Activated B cell treated with CpG ODN at 0.5 μM for 24 hours (primary cell): ENCODE data around the gene HES3. TPM values are rescaled to one million over a fixed set of nuclear protein-coding genes. Genes with fewer than 3 reads are reported as not detected.

Experiments
- ATAC-seq: fragments of 200-7000 bp; cut with Tn5 transposase; one replicate; pipeline ENCODE4 v1.10.0; 2021; ENCODE audit warnings: low read depth, mild to moderate bottlenecking, moderate library complexity
- CTCF ChIA-PET: fragments of 350-600 bp; sonication (Branson Sonifier 250); formaldehyde crosslinking; loops from one replicate; lab custom pipeline; 2021; ENCODE audit warnings: antibody characterized with exemption; lab: Charles Lee
- POLR2A ChIA-PET: fragments of 350-600 bp; sonication (Branson Sonifier 250); formaldehyde crosslinking; loops from one replicate; lab custom pipeline; 2021; ENCODE audit warnings: antibody characterized with exemption; lab: Charles Lee
- DNase-seq: peaks from one replicate; pipeline ENCODE4 v3.0.0; 2022
- H3K27ac Mint-ChIP-seq: one replicate; pipeline ENCODE4 v1.8.0; 2020; ENCODE audit warnings: mixed read lengths
- H3K27me3 Mint-ChIP-seq: one replicate; pipeline ENCODE4 v1.8.0; 2021; ENCODE audit warnings: mixed read lengths
- H3K36me3 Mint-ChIP-seq: one replicate; pipeline ENCODE4 v1.8.0; 2021; ENCODE audit warnings: low read depth, mixed read lengths
- H3K4me1 Mint-ChIP-seq: one replicate; pipeline ENCODE4 v1.8.0; 2021; ENCODE audit warnings: mixed read lengths
- H3K4me3 Mint-ChIP-seq: one replicate; pipeline ENCODE4 v1.8.0; 2020; ENCODE audit warnings: mild to moderate bottlenecking, mixed read lengths
- H3K9me3 Mint-ChIP-seq: one replicate; pipeline ENCODE4 v1.8.0; 2020; ENCODE audit warnings: mixed read lengths
- intact Hi-C: fragments of 100-400 bp; cut with micrococcal nuclease; formaldehyde crosslinking; loops from one replicate; pipeline ENCODE4 v1.15.1; 2024
- total RNA-seq: library from RNA; stranded (reverse); gene quantifications from 2 replicates; pipeline ENCODE4 v1.2.3, GENCODE V29; 2022
- TF ChIP-seq, protein P1 (sequence below): fragments of 200-600 bp; IDR thresholded peaks from one replicate; pipeline ENCODE4 v1.8.0; 2022; ENCODE audit warnings: antibody characterized with exemption, mild to moderate bottlenecking

Gene HES3
- total RNA-seq, 1 donor from 2014 or later, result not detected

DNA sequence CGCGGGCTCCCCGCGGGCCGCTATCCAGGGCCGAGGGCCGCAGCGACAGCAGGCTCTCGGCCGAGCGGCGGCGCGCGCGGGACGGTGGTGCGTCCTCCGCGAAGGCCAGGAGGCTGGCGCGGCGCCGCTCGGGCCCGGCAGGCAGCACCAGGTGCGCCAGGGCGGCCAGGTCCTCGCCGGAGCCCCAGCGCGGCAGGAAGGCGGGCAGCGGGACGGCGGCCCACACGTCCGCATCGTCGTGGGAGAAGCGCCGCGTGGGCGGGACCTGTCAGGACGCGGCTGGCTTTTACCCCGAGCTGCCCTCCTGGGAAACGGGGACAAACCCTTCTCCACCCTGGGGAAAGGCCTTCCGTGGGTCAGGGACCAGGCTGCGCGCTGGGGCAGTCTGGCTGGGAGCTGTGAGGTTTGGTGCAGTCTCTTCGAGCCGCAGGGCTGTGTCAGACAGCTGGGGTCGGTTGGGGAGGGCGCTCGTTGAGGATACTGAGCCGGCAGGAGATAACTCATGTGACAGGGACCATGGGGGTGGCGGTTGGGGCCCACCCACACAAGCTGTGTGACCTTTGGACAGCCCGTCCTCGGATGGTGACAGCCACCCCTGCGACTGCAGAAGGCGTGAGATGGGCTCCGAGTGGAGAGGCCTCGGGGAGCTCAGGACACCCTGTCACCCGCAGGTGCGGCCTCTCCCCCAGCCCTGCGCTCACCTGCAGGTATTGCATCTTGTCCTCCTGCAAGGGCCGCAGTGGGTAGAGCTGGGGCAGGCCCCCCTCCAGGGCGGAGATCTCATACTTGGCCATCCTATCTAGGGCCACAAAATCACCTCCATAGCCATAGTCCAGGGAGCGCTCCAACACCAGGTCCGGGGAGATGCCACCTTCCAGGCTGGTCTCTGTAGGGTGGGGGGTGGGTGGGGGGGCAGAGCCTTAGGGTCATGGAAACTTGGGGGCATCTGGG is 6.0 kb downstream of the HES3 start:
- CTCF ChIA-PET, result interaction anchor here (0.6 kb wide), 1 partner anchor 231 kb away, joined by 3 read pairs; no protein-coding TSS in a partner anchor
- intact Hi-C loops, result loop anchor here (10.0 kb wide), 3 partner anchors 195 to 735 kb away; no protein-coding TSS in a partner anchor
- ATAC-seq, result no peak
- DNase-seq, result no peak
- Mint-ChIP-seq H3K27ac (no peak overlapping the region), H3K36me3 (no peaks in the 10 kb centered on the region), H3K9me3 (no peaks in the 10 kb centered on the region), H3K4me3 (no peak overlapping the region), H3K4me1 (peaks cover 7% of the 10 kb centered on the region), H3K27me3 (peaks cover 41% of the 10 kb centered on the region)
- TF ChIP-seq, protein P1, sequence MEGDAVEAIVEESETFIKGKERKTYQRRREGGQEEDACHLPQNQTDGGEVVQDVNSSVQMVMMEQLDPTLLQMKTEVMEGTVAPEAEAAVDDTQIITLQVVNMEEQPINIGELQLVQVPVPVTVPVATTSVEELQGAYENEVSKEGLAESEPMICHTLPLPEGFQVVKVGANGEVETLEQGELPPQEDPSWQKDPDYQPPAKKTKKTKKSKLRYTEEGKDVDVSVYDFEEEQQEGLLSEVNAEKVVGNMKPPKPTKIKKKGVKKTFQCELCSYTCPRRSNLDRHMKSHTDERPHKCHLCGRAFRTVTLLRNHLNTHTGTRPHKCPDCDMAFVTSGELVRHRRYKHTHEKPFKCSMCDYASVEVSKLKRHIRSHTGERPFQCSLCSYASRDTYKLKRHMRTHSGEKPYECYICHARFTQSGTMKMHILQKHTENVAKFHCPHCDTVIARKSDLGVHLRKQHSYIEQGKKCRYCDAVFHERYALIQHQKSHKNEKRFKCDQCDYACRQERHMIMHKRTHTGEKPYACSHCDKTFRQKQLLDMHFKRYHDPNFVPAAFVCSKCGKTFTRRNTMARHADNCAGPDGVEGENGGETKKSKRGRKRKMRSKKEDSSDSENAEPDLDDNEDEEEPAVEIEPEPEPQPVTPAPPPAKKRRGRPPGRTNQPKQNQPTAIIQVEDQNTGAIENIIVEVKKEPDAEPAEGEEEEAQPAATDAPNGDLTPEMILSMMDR, result no peak
- POLR2A ChIA-PET, result no interaction called here

DNA sequence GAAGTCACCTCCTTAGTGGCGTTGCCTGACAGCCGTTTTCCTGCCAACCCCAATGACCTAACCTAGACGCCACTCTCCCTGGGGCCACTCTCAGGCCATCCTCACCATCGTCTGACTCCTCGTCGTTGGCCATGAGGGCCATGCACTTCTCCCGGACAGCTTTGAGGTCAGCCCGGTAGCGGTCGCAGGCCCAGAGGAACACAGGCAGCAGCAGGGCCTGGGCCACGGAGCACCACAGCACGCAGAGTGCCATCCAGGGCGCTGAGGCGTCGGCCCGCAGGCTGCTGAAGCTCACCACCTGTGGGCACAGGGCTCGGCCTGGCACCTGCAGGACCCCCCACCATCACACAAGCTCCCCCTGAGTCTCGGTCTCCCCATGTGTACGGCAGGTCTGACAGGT is 7.3 kb downstream of the HES3 start:
- ChIA-PET CTCF (no interaction called here), POLR2A (no interaction called here)

DNA sequence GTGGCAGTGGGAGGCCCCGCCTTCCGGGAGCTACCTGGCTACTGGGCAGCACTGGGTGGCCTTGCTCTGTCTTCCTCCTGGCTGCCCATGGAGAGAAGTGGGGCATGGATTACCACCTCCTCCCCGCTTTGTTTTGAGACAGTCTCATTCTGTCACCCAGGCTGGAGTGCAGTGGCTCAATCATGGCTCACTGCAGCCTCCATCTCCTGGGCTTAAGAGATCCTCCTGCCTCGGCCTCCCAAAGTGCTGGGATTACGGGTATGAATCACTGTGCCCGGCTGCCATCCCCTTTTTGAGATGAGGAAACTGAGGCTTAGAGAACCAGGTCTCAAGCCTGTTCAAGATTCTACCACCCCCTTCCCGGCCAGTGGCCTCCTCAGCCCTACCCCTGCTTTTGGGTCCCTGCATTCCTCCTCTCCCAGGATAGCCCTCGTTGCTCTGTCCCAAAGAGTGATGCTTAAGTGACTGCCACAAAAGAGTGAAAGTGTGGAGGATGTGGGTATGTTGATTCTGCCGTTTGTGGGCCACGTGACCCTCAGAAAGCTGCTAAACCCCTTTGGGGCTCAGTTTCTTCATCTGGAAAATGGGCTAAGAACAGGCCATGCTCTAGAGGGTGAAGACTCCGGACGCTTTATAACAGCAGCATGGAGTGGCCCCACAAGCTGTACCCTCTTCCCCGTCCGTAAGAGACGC is 7.8 kb downstream of the HES3 start:
- Mint-ChIP-seq H3K27ac (no peak overlapping the region), H3K36me3 (no peaks in the 10 kb centered on the region), H3K9me3 (no peaks in the 10 kb centered on the region), H3K27me3 (peaks cover 35% of the 10 kb centered on the region), H3K4me3 (no peak overlapping the region), H3K4me1 (peaks cover 3% of the 10 kb centered on the region)
- ChIA-PET POLR2A (no interaction called here), CTCF (no interaction called here)
- no peak for ATAC-seq
- TF ChIP-seq, protein P1, result no peak
- DNase-seq, result no peak
- intact Hi-C loops, result no loop called here

More for the DNA sequence above, 7.3 kb downstream of the HES3 start:
- H3K4me1 Mint-ChIP-seq, result peaks cover 7% of the 10 kb centered on the region
- no peak overlapping the region for H3K4me3 Mint-ChIP-seq
- peaks cover 40% of the 10 kb centered on the region for H3K27me3 Mint-ChIP-seq
- TF ChIP-seq, protein P1, result no peak
- H3K27ac Mint-ChIP-seq, result no peak overlapping the region
- ATAC-seq (no peak), DNase-seq (no peak)
- H3K36me3 Mint-ChIP-seq, result no peaks in the 10 kb centered on the region
- H3K9me3 Mint-ChIP-seq, result no peaks in the 10 kb centered on the region
- intact Hi-C loops, result no loop called here

DNA sequence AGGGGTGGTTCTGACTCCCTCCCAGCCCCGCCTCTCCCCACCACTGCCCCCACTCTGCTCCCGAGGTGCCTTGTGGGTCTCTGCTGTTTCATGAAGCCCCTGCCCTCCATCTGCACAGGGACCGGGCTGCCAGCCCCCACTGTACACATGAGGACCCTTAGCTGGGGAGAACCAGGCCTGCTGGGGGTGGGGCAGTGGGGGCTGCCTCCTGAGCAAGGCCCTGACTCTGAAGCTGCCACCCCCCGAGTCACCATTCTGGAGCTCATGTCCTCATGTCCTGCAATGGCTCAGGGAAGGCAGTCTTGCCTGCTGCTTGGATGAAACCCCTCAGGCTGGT is 8.4 kb downstream of the HES3 start:
- ChIA-PET POLR2A (no interaction called here), CTCF (no interaction called here)
- peaks cover 32% of the 10 kb centered on the region for H3K27me3 Mint-ChIP-seq
- ATAC-seq (no peak), DNase-seq (no peak)
- intact Hi-C loops, result no loop called here
- H3K4me3 Mint-ChIP-seq, result no peak overlapping the region
- H3K4me1 Mint-ChIP-seq, result no peaks in the 10 kb centered on the region
- H3K36me3 Mint-ChIP-seq, result no peaks in the 10 kb centered on the region
- no peak overlapping the region for H3K27ac Mint-ChIP-seq
- no peaks in the 10 kb centered on the region for H3K9me3 Mint-ChIP-seq
- TF ChIP-seq, protein P1, result no peak

DNA sequence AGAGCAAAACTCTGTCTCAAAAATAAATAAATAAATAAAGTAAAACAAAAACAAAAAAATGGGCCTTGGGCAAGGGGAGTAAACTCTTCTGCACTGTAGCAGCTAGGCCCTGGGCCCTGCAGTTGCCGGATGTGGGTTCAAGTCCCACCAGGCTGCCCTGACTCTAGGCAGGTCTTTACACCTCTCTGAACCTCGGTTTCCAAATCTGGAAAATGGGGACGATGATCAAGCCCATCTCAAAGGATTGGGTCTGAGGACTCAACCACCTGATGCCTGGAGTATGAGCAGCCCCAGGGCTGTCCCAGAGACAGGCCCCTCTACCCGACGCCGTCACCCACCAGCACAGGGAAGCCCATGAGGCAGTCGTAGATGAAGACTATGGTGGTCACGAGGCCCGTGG is 9.4 kb downstream of the HES3 start:
- TF ChIP-seq, protein P1, result no peak
- DNase-seq (no peak), ATAC-seq (no peak)
- Mint-ChIP-seq H3K27me3 (peaks cover 28% of the 10 kb centered on the region), H3K9me3 (no peaks in the 10 kb centered on the region), H3K4me3 (no peak overlapping the region), H3K36me3 (no peaks in the 10 kb centered on the region), H3K27ac (no peak overlapping the region), H3K4me1 (no peaks in the 10 kb centered on the region)
- intact Hi-C loops, result no loop called here
- CTCF ChIA-PET, result no interaction called here
- POLR2A ChIA-PET, result no interaction called here
